Gastroesophageal sphincter (tissue), 4 donors: ENCODE measurements around the gene AHRR. TPM values are rescaled to one million over a fixed set of nuclear protein-coding genes. Genes with fewer than 3 reads are reported as not detected.
"Not testable (repeated sequence)": the region's sequence is repeated elsewhere in the genome, so short reads cannot be mapped to it uniquely, and the experiment has no call there.

Source experiments
- ATAC-seq: fragments of 150-250 bp; one replicate; pipeline ENCODE4 v1.9.1; 2016; ENCODE audit warnings: mild to moderate bottlenecking, moderate library complexity
- H3K27ac ChIP-seq, 4 donors: fragments of 200-600 bp; sonication (generic) in 3 of 4; 1 replicate in 3 of 4; 2 replicates in 1 of 4; pipeline ENCODE4 v1.5.1; 2016 to 2019
- H3K27me3 ChIP-seq: fragments of 200-600 bp; sonication (generic); one replicate; pipeline ENCODE4 v1.5.1; 2019
- H3K36me3 ChIP-seq, 2 donors: fragments of 200-600 bp; sonication (generic); one replicate each; pipeline ENCODE4 v1.5.1; 2019; ENCODE audit warnings: control low read depth in 1 of 2
- H3K4me1 ChIP-seq, 3 donors: fragments of 200-600 bp; sonication (generic); 1 replicate in 2 of 3; 2 replicates in 1 of 3; pipeline ENCODE4 v1.5.1; 2016 to 2019; ENCODE audit warnings: control low read depth in 2 of 3
- H3K4me3 ChIP-seq, 2 donors: fragments of 200-600 bp; sonication (generic); one replicate each; pipeline ENCODE4 v1.5.1; 2019; ENCODE audit warnings: mild to moderate bottlenecking in 1 of 2, moderate library complexity in 1 of 2
- H3K9me3 ChIP-seq, 3 donors: fragments of 200-600 bp; sonication (generic); one replicate each; pipeline ENCODE4 v1.5.1; 2017 to 2019; ENCODE audit warnings: control low read depth in 2 of 3
- EP300 ChIP-seq: sonication (generic); formaldehyde crosslinking; IDR thresholded peaks from one replicate; pipeline ENCODE4 v1.6.1; 2017; ENCODE audit warnings: antibody characterized with exemption, mild to moderate bottlenecking
- POLR2A ChIP-seq, 2 donors: fragments of 450-650 bp; IDR thresholded peaks; one replicate each; pipeline ENCODE4 v1.6.1; 2017; ENCODE audit warnings: antibody characterized with exemption in 2 of 2, mild to moderate bottlenecking in 2 of 2, moderate library complexity in 1 of 2
- POLR2AphosphoS5 ChIP-seq: sonication (generic); formaldehyde crosslinking; IDR thresholded peaks from one replicate; pipeline ENCODE4 v1.6.1; 2017; ENCODE audit warnings: antibody characterized with exemption
- WGBS, 2 donors: methylation state at CpG; one replicate each; pipeline ENCODE4 v1.1.5; 2018; ENCODE audit warnings: low coverage in 1 of 2; 5-methylcytosine and 5-hydroxymethylcytosine counted together
- total RNA-seq, 4 donors: library from RNA; depleted of rRNA; stranded (reverse); fragments of >200 nt; gene quantifications; one replicate each; pipeline ENCODE4 v1.1.0, GENCODE V29; 2016
- TF ChIP-seq, protein P1 (sequence below), 4 experiments: fragments of 200-600 bp in 2 of 4; fragments of 450-650 bp in 2 of 4; sonication (generic) in 1 of 4; IDR thresholded peaks; one replicate each; pipeline ENCODE4 v1.5.1; 2017 to 2019; ENCODE audit warnings: antibody characterized with exemption in 4 of 4, mild to moderate bottlenecking in 2 of 4, moderate library complexity in 2 of 4

The AHRR gene
- total RNA-seq: 1 to 10 TPM in 1 of 4 donors, under 1 TPM in 3; 0.15 to 1.7 (median 0.45) TPM

DNA sequence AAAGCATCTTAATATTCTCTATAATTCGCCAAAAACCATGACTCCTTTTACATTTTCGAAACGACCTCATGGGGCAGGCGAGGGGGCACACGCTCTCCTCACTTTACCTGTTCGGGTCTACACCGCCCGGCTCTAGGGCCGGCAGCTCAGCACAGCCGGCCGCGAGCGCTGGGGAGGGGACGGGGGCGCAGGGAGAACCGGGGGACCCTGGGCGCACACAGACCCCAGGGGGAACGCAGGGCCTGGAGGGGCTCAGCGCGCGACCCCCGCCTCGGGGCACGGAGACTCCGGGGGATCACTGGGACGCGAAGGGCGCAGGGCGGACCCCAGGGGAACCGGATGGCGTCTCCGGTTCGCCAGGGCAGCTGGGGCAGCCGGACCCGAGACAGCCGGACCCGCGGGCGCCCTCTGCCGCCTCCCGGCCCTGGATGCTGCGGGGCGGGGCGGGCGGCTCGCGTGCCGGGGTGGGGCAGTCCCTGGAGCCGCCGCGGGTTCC lies at the start of gene AHRR:
Gene AHRR (plus strand): TSS at position 485 of the 496 bp plus-strand sequence. CDS start 22,189 bp downstream, outside the sequence.
- H3K36me3 ChIP-seq: peaks cover 0 to 14% of the 10 kb centered on the region in 2 donors
- 0% methylated on average over 3 of the region's 51 CpGs for WGBS, 2 donors
- H3K27ac ChIP-seq: peak within 1 kb of the TSS in 1 of 4 donors; percentile 48
- H3K27me3 ChIP-seq: peaks cover 81% of the 10 kb centered on the region
- H3K4me3 ChIP-seq: peak within 1 kb of the TSS; percentile 10 to 50
- no peak for TF ChIP-seq POLR2A (IDR thresholded peaks at IDR 0.05)
- TF ChIP-seq, protein P1, sequence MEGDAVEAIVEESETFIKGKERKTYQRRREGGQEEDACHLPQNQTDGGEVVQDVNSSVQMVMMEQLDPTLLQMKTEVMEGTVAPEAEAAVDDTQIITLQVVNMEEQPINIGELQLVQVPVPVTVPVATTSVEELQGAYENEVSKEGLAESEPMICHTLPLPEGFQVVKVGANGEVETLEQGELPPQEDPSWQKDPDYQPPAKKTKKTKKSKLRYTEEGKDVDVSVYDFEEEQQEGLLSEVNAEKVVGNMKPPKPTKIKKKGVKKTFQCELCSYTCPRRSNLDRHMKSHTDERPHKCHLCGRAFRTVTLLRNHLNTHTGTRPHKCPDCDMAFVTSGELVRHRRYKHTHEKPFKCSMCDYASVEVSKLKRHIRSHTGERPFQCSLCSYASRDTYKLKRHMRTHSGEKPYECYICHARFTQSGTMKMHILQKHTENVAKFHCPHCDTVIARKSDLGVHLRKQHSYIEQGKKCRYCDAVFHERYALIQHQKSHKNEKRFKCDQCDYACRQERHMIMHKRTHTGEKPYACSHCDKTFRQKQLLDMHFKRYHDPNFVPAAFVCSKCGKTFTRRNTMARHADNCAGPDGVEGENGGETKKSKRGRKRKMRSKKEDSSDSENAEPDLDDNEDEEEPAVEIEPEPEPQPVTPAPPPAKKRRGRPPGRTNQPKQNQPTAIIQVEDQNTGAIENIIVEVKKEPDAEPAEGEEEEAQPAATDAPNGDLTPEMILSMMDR (IDR thresholded peaks at IDR 0.05): peak in 2 of 4 experiments; percentile 40 to 64
- peaks cover 0 to 27% (median 16%) of the 10 kb centered on the region in 3 donors for H3K4me1 ChIP-seq
- ATAC-seq: peak; percentile 69
- no peaks in the 10 kb centered on the region for H3K9me3 ChIP-seq

DNA sequence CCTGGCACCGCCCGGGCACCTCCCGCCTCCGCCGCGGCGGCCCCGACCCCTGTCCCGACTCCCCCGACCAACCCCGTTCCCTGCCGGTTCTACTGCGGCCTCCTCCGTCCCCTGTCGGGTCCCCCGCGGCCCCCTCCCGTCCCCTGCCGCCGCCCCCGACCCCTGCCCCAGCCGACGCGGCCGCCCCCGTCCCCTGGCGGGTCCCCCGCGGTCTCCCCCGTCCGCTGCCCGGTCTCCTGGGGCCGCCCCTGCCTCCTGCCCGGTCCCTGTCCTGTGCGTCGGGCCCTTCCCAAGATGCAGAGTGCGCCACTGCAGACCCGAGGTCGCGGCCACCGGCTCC lies 49.7 kb upstream of the AHRR start:
- H3K4me3 ChIP-seq: peak overlapping the region; percentile 84 to 100
- not testable (repeated sequence) for ATAC-seq, H3K27me3 ChIP-seq, H3K9me3 ChIP-seq
- peak overlapping the region; percentile 67 to 96 (median 91) for H3K27ac ChIP-seq
- peaks cover 0 to 39% of the 10 kb centered on the region in 2 donors for H3K36me3 ChIP-seq
- H3K4me1 ChIP-seq: peaks cover 0 to 39% (median 15%) of the 10 kb centered on the region in 3 donors
- WGBS, 2 donors: no CpG with 5 or more reads among the region's 41 CpGs

DNA sequence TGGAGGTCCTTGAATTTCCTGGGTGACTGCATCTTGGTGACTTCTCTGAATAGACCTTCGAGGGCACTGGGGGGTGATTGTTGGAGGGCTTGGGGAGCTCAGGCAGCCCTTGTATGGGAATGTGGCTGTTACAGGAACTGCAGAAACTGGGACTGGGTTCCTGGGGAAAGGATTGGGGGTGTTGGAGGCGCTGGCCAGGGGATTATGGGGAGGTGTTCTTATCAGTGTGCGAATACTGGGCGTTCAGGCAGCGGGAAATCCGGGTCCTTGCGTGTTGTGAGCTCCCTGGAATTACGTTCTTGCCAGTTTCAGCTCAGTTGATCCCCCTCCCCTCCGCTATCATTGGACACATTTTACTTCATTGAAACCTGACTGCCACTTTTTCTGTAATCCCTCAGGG lies 48.4 kb upstream of the AHRR start:
- H3K4me1 ChIP-seq: peaks cover 0 to 39% (median 15%) of the 10 kb centered on the region in 3 donors
- not testable (repeated sequence) for ATAC-seq, H3K27me3 ChIP-seq, H3K9me3 ChIP-seq, H3K27ac ChIP-seq
- WGBS, 2 donors: 97% methylated on average over 8 of the region's 9 CpGs; no CpG with 5 or more reads in 1 of the 2 donors
- H3K36me3 ChIP-seq: peaks cover 0 to 41% of the 10 kb centered on the region in 2 donors
- peak overlapping the region in 1 of 2 donors; percentile 100 for H3K4me3 ChIP-seq

DNA sequence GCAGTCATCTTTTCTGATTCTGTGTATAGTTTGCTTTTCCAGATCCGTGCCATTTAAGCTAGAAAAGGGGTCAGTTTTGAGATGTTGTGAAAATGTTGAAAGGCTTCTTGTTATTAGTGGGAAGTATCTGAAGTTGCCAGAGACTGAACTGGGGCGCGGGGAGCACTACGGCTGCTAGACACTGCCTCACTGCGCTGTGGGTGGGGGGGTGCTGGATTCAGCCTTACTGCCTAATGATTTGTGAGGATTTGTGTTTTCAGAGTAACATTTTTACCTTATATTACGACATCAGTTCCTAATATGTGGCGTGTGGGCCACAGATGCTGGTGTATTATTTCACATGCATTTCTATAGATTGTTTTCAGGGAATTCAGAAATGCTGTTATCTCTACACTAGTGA lies 48.0 kb upstream of the AHRR start:
- H3K27me3 ChIP-seq, H3K27ac ChIP-seq, H3K9me3 ChIP-seq, H3K4me3 ChIP-seq, ATAC-seq: not testable (repeated sequence)
- Histone ChIP-seq H3K36me3 (peaks cover 0 to 45% of the 10 kb centered on the region in 2 donors), H3K4me1 (peaks cover 0 to 39% (median 15%) of the 10 kb centered on the region in 3 donors)
- WGBS, 2 donors: 77 to 81% methylated on average over 3 to 7 of the region's 7 CpGs

DNA sequence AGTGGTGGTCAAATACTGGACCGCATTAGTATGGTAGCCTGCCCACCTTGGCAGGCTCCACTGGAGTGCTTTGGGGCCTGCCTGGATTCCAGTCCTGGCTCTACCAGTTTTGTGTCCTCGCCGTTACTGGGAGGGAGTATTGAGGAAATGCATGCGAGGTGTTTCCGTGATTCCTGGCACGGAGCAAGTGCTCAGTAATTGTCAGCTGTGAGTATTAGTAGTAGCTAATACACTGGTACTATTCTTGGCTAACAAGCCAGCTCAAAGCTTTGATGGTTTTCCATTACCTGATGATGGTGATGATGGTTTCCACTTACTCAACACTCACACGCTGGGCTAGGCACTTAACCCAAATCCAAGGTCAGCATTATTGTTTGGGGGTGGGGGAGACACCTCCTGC lies 47.2 kb upstream of the AHRR start:
- not testable (repeated sequence) for ATAC-seq, H3K27ac ChIP-seq, H3K27me3 ChIP-seq, H3K9me3 ChIP-seq, H3K4me3 ChIP-seq
- 73 to 80% methylated on average over 3 to 5 of the region's 7 CpGs for WGBS, 2 donors
- peaks cover 0 to 39% (median 15%) of the 10 kb centered on the region in 3 donors for H3K4me1 ChIP-seq
- H3K36me3 ChIP-seq: peaks cover 0 to 53% of the 10 kb centered on the region in 2 donors

DNA sequence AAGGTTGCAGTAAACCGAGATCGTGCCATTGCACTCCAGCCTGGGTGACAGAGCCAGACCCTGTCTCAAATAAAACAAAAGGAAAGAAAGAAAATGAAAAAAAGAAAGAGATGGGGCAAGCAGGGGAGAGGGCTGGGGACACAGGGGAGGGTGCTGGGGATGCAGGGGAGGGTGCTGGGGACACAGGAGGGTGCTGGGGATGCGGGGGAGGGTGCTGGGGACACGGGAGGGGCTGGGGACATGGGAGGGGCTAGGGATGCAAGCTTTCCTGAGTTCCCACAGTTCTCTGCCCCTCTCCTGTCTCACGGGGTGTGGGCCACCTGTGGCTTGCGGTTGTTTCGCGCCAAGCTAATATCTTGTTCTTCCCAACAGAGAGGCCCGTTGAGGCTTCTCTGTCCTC lies 42.9 kb upstream of the AHRR start:
- TF ChIP-seq, protein P1 (IDR thresholded peaks at IDR 0.05): no peak
- no peak for TF ChIP-seq POLR2AphosphoS5
- TF ChIP-seq EP300: no peak
- no peak for TF ChIP-seq POLR2A (IDR thresholded peaks at IDR 0.05)
- no peak for ATAC-seq
- Histone ChIP-seq H3K27ac (no peak overlapping the region), H3K4me1 (peaks cover 0 to 17% (median 7%) of the 10 kb centered on the region in 3 donors), H3K36me3 (peaks cover 0 to 57% of the 10 kb centered on the region in 2 donors), H3K4me3 (no peak overlapping the region), H3K27me3 (no peaks in the 10 kb centered on the region), H3K9me3 (no peaks in the 10 kb centered on the region)
- 82 to 91% methylated on average over 4 to 7 of the region's 9 CpGs for WGBS, 2 donors

DNA sequence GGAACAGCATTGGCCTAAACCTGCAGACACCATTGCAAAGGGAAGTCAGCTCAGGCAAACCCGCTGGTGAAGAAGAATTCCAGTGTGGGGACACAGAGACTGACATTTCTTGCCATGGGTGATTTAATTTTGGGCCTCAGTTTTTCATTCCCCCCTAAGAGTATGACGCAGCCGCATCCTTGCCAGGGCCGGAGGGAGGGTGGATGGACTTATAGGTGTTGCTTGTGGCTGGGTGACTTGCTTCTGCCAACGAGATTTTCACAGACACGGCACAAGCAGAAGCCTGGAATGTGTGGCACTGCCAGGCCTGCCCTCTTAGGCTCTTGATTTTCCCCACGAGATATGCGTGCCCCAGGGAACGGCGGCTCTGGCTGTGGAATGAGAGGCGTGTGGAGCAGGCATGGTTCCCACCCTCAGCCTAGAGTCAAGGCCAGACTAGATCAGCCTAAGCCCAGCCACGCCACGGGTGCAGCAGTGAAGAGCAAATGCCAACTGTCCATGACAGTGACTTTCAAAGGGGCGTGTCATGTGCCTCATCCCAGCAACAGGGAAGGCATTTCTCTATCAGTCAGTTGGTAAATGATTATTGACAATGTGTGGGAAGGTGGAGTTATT lies 42.4 kb upstream of the AHRR start:
- peaks cover 0 to 54% of the 10 kb centered on the region in 2 donors for H3K36me3 ChIP-seq
- not testable (repeated sequence) for H3K4me3 ChIP-seq, ATAC-seq, H3K27me3 ChIP-seq, H3K27ac ChIP-seq, H3K9me3 ChIP-seq
- H3K4me1 ChIP-seq: peaks cover 0 to 12% (median 2%) of the 10 kb centered on the region in 3 donors
- no CpG with 5 or more reads among the region's 14 CpGs for whole genome bisulfite sequencing, 2 donors
